Measurements from ENCODE around the gene PTPN14.
A peak's percentile ranks its signal among the peaks of the same experiment; 100 is the strongest.
"Not testable (repeated sequence)": the region's sequence is repeated elsewhere in the genome, so short reads cannot be mapped to it uniquely, and the experiment has no call there.

Gene PTPN14

GRCh38 chr1:214422137-214422671 lies 129.2 kb downstream of the PTPN14 start:
- DNase-seq, result no peak

GRCh38 chr1:214420833-214421232 lies 130.6 kb downstream of the PTPN14 start:
- no peak for DNase-seq

- DNase-seq, result peak; percentile 60
These were observed 131.1 kb downstream of the PTPN14 start for GRCh38 chr1:214420341-214420740.

GRCh38 chr1:214419650-214420049 lies 131.8 kb downstream of the PTPN14 start:
- DNase-seq, result no peak

GRCh38 chr1:214418391-214418790 lies 133.0 kb downstream of the PTPN14 start:
- DNase-seq, result no peak

GRCh38 chr1:214417545-214418210 lies 133.7 kb downstream of the PTPN14 start:
- no peak for DNase-seq

GRCh38 chr1:214416858-214417257 lies 134.5 kb downstream of the PTPN14 start:
- DNase-seq, result no peak

GRCh38 chr1:214416417-214416816 lies 135.0 kb downstream of the PTPN14 start:
- peak; percentile 22 for DNase-seq

GRCh38 chr1:214415131-214415530 lies 136.3 kb downstream of the PTPN14 start:
- no peak for DNase-seq

GRCh38 chr1:214414691-214415090 lies 136.7 kb downstream of the PTPN14 start:
- DNase-seq, result no peak

- DNase-seq, result no peak
These were observed 138.1 kb downstream of the PTPN14 start for GRCh38 chr1:214413315-214413714.

GRCh38 chr1:214404571-214405213 lies 146.7 kb downstream of the PTPN14 start:
- DNase-seq, result no peak

- DNase-seq, result no peak
These were observed 147.2 kb downstream of the PTPN14 start for GRCh38 chr1:214404154-214404553.

- DNase-seq, result no peak
These were observed 148.0 kb downstream of the PTPN14 start for GRCh38 chr1:214403431-214403830.

- DNase-seq, result no peak
These were observed 148.8 kb downstream of the PTPN14 start for GRCh38 chr1:214402613-214403083.

GRCh38 chr1:214401666-214402065 lies 149.7 kb downstream of the PTPN14 start:
- DNase-seq, result no peak

GRCh38 chr1:214400131-214400530 lies 151.3 kb downstream of the PTPN14 start:
- DNase-seq, result no peak

GRCh38 chr1:214398490-214398889 lies 152.9 kb downstream of the PTPN14 start:
- DNase-seq, result no peak

- DNase-seq, result peak; percentile 7
These were observed 153.9 kb downstream of the PTPN14 start for GRCh38 chr1:214397497-214397896.

- no peak for DNase-seq
These were observed 155.1 kb downstream of the PTPN14 start for GRCh38 chr1:214396330-214396729.

- not testable (repeated sequence) for DNase-seq
These were observed 156.8 kb downstream of the PTPN14 start for GRCh38 chr1:214394569-214394968.

- DNase-seq, result no peak
These were observed 158.3 kb downstream of the PTPN14 start for GRCh38 chr1:214393086-214393485.

- DNase-seq, result no peak
These were observed 159.3 kb downstream of the PTPN14 start for GRCh38 chr1:214391873-214392645.

- no peak for DNase-seq
These were observed 161.7 kb downstream of the PTPN14 start for GRCh38 chr1:214389734-214390133.
